ENCODE measurements around the gene PGLYRP2.

Gene PGLYRP2

GRCh38 chr19:15453906-15454860, 25.1 kb downstream of the PGLYRP2 start:
- no peak for DNase-seq

GRCh38 chr19:15453091-15453578, 26.2 kb downstream of the PGLYRP2 start:
- no peak for DNase-seq

GRCh38 chr19:15452111-15453047, 26.9 kb downstream of the PGLYRP2 start:
- DNase-seq: no peak

GRCh38 chr19:15450528-15450890, 28.8 kb downstream of the PGLYRP2 start:
- DNase-seq: no peak

DNA sequence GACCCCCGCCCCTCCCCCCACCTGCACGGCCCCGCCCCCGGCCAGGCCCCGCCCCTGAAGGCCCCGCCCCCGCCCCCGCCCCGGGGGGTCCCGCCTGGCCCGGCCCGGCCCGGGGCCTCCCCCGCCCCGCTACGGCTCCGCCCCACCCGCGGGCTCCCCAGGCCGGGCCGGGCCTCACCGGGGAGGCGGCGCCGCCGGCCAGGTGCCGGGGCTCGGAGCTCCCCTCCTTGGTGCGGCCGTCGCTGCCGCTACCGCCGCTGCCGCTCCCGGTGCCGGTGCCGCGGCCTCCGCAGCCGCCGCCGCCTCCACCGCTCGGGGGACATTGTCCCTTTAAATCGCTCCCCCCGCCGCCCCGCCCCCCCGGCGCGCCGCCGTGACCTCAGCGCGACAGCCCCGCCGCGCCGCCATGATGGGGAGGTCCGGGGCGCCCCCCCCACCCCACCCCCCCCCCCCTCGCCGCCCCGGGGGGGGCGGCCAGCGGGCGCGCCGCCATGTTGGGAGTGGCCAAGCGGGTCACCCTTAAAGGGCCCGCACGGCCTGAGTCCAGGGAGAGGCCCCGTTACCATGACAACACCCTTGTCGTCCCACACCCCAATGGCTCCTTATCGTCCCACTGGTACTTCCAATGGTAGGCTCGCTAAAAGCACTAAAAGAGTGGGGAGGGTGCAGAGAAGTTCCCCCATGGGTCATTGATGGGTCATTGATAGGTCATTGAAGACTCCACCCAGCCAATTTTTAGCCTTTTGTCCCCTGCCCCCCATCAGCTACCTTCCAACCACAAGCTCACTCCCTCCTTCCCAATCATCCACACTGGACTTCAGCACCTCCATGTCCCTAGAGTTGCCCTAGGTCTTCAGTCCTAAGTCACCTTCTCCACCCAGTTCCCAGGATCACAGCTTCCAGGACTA, 29.4 kb downstream of the PGLYRP2 start, which contains the start of gene WIZ:
Gene WIZ (minus strand): TSS at position 337 of the 908 bp plus-strand sequence. CDS start 1,649 bp downstream, outside the sequence.
- DNase-seq: no peak

DNA sequence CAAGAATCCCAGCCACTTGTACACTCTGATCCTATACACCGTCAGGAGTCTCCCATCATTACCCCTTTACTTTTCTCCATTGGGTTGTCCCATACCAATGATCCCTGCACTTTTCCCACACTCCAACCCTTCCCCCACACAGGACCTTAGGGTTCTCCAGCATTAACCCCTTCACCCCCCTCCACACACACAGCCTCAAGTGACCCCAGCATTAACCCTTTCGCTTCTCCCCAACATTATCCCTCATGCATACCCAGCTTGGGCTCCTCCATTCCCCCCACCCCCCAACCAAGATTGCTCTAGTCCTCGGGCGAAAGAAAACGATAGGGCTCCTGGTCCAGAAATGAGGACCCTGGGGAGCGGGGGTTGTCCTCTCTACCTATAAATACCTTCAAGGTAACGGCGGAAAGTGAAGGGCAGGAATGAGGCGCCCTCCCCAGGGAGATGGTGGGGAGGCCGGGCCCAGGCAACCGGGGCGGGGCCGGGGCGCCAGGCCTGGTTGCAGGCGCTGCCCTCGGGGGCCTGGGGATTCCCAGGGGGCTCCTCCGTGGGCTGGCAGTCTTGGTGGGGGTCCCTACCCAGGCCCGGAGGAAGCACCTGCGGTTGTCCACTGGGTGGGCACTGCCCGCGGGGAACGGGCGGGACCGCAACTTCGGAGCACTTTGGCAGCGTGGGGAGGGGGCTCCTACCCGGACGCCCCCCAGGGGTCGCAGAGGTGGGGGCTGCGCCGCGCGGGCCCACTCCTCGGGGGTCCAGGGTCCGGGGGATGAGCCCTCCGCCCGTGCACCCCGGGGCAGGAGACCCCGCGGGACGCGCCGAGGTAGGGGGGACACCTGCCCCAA, 30.3 kb downstream of the PGLYRP2 start:
- no peak for DNase-seq

GRCh38 chr19:15448044-15448777, 31.1 kb downstream of the PGLYRP2 start:
- DNase-seq: no peak

DNA sequence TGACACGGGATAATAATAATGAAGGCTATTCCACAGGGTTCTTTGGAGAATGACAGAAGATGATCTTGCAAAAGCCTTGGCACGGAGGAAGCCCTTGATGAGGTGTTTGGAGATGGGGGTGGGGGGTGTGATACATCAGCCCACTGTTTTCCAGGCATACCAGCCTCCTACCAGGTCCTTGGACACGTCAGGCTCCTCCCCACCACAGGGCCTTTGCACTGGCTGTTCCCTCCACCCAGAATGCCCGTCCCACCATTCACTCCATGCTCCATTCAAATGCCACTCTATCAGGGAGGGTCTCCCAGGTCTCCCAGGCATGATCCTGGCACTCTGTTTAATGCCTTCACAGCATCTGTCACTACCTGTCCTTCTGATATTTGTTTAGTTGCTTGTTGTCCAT, 32.2 kb downstream of the PGLYRP2 start:
- no peak for DNase-seq

DNA sequence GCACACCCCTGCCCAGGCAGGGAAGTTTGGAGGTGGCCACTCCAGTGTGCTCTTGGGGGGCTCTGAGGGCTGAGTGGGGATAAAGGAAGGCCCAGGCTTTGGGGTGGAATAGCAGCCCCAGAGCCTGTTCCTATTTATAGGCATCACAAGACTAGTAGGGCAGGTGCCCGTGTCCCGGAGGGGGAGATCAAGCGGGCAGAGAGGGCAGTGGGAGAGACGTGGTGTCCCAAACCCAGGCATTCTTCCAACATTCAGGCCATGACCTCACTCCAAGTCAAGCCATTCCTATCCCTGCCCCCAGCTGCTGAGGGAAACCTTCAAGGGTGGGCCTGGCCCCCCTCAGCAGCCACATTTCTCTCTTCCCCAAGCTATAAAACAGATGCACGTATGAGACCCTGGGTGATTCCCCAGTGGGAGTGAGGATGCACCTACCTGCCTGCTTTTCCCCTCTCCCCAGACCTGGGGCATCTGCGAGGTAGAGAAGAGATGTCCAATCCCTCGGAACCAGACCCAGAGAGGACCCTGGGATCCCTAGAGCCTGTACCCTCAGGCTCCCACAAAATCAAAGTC, 33.4 kb downstream of the PGLYRP2 start:
- no peak for DNase-seq

DNA sequence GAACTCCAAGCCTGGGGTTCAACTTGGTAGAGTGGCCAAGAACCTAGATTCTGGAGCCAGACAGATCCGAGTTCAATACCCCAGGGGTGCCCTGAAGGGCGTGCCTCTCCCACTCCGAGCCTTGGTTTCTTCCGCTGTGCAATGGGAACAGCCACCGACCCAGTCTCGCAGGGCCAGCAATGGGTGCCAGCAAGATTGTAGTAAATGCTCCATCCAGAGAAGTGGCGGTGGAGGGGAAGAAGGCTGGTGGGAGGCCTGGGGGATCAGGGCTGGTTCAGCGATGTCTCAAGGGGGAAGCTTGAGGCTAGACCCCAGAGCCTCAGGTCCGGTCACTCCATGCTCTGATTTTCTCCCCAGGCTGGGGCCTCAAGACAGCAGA, 34.1 kb downstream of the PGLYRP2 start:
- DNase-seq: no peak

- no peak for DNase-seq
Measured at GRCh38 chr19:15444505-15445226, 34.6 kb downstream of the PGLYRP2 start.

- no peak for DNase-seq
Measured at GRCh38 chr19:15443838-15444237, 35.5 kb downstream of the PGLYRP2 start.

- DNase-seq: no peak
Measured at GRCh38 chr19:15443325-15443724, 36.0 kb downstream of the PGLYRP2 start.

- no peak for DNase-seq
Measured at GRCh38 chr19:15442142-15442920, 37.0 kb downstream of the PGLYRP2 start.

DNA sequence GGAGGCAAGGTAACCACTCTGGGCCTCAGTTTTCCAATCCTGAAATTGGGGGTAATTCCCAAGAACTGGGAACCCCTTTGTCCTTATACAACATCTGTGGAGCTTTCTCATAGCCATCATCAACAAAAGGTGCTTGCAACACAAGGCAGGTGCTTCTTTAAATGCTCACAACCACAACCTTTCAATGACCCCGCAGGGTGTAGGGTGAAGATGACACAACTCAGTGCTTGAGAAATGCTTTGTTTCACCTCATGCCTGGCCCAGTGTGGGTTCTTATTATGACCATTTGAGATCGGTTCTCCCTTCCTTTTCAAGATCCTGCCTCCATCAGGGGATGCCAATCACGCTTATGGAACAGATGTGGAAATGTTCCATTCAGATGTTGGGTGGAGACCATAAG, 38.0 kb downstream of the PGLYRP2 start:
- no peak for DNase-seq

DNA sequence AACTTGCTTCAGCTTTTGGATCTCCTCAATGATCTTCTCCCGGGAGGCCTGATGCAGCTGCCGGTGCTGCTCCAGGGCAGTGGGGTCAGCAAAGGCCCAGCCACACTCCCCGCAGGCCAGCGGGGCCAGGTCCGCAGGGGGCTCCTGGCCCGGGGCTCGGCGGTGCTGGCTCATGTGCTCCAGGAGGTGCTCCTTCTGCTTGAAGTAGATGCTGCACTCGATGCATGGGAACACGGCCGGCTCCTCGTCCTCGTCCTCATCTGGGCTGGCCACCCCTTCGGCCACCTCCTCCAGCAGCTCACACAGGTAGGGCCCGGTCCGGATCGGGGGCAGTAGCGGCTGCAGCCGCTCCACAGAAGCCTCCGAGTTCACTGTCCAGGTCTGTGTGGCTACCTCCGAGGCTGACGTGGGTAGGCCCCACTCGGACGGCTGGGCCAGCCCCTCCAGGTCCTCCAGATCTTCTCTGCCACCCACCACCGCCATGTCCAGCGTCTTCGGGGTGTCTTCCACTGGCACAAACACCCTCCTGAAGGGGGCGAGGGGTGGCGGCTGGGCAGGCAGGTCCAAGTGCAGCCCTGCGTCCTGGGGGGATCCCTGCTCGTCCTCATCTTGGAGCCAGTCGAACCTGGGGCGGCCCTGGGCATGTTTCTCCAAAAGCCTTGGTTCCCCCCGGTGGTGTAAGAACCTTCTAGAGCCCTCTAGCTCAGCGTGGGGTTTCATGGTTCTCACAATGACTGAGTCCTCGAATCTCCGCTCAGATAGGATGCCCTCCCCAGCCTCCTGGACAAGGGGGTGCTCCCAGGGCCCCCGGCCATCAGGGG, 39.3 kb downstream of the PGLYRP2 start:
- DNase-seq: no peak

DNA sequence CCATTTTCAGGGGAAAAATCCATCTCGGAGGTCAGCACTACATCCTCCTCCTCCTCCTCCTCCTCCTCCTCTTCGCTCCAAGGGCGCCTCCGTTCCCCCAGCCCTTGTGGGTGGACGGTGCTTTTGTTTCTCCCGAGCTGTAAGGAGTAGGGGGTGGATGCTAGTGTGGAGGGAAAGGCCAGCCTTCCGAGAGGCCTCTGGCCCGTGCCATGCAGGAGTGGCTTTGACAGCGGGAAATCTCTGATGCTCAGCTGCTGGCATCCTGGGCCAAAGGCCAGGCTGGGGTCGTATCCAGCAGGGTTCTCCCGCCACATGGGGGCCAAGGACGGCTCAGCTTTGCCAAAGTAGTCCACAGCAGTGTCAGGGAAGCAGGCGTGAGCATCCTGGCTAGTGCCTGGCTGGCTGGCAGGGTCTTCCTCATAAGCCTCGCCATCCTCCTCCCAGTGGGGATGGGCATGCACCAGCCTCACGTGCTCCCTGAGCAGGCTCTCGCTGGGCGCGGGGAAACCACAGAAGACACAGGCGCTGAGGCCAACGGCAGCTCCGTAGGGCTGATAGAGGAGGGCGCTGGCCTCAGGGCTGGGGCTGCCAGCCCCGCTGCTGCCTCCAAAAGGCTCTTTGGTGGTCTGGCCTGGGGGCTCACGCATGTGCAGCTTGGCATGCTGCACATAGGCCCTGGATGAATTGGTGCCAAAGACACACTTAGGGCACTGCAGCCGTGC, 40.1 kb downstream of the PGLYRP2 start:
- no peak for DNase-seq

Data from NCI-H2107 (cell line).